GM21528 (cell line): Measurements from ENCODE around the gene HOXD11.

Source experiments
- ATAC-seq: cut with Tn5 transposase; IDR thresholded peaks from one replicate; pipeline ENCODE4 v1.9.1; 2021; ENCODE audit warnings: mild to moderate bottlenecking, moderate library complexity; ENCODE audit not compliant: unreplicated experiment, low FRiP score

The HOXD11 gene

GRCh38 chr2:176103742-176104315 is 3.3 kb upstream of the HOXD11 start:
- no peak for ATAC-seq

DNA sequence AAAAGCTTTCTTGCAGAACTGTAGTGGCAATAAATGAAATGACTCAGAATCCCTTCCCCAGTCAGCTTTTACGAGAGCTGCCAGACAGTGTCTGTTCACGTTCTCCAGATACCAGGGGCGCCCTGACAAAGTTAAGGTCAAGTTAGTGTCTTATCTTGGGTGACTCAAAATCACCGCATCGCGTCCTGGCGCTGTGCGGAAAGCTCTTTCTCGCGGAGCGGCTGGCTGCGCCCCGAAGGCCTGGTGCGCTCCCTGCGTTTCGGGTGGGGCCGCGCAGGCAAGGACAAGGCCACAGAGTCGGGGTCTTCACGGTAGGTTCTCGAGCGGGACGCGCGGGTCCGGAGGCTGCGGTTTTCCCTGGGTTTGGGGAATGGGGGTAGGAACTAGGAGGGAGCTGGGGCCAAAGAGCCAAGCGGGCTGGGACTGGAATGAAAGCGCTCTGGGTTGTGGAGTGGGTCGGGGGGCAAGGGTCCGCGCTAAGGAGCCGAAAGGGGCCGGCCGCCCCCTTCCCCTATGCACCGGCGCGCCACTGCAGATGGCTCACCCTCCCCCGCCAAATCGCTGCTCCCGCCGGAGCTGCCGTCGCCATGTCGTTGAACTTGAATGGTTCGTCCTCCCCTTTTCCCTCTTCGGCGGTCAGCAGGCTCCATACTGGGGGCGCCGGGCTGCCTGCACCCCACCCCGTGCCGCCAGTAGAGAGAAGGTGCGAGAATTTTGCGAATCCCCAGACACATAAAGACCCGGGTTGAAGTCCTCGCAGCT is 2.6 kb upstream of the HOXD11 start:
- ATAC-seq: no peak

DNA sequence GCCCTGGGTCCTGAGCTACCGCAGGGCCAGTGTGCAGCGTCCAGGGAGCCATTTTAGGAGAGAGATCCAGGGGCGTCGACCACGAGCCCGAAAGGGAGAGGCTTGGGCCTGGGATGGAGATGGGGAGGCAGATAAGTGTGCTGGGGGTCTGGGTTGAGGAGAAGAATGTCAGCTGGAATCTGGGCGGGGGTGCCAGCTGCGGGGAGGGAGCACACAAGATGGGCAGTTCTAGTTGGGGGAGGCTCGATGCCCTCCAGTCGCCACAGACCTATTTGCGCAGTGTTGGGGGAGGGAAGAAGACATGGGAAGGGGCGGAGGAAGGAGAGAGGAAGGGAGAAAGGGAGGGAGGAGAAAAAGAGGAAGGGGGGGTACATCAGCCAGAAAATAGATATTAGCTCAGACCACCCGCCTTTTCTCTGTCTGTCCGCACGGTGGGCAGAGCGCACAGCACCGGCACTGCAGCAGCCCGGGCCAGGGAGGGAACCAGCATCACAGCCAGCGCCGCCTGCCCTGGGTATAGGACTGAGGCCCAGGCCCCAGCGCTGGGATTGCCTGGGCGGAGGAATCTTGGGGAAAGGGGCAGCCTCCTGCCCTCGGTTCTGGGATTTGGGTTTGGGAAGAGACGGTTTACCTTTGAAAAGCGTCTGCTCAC is 1.9 kb upstream of the HOXD11 start:
- ATAC-seq: no peak

GRCh38 chr2:176105730-176106580 is 1.1 kb upstream of the HOXD11 start:
- ATAC-seq: no peak

DNA sequence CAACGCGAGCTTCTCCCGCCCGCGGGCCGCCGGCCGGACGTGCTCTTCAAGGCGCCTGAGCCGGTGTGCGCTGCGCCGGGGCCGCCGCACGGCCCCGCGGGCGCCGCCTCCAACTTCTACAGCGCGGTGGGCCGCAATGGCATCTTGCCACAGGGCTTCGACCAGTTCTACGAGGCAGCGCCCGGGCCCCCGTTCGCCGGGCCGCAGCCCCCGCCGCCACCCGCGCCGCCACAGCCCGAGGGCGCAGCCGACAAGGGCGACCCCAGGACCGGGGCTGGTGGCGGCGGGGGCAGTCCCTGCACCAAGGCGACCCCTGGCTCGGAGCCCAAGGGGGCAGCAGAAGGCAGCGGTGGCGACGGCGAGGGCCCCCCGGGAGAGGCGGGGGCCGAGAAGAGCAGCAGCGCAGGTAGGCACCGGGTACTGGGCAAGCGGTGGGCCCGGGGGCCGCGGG is 676 bp downstream of the HOXD11 start:
- ATAC-seq: no peak

- ATAC-seq: no peak
These were observed 2.3 kb downstream of the HOXD11 start for GRCh38 chr2:176109192-176109901.

DNA sequence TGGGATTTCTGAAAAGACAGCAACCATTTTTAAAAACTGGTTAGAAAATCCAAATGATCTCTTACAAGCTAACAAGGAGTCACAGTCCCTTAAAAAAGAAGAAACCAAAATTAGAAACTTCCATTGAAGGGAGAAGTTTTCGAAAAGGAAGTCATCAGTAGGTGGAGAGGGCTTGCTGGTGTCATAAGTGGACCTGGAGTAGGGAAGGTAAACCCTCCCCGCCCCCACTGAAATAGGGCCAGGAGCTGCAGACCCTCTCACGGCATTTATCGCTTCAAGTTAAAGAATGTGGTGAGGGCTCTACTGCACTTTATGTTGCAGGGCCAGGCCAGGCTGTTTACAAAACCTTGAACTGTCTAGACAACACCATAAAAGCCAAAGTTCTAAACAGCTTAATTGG is 2.9 kb downstream of the HOXD11 start:
- ATAC-seq: no peak

DNA sequence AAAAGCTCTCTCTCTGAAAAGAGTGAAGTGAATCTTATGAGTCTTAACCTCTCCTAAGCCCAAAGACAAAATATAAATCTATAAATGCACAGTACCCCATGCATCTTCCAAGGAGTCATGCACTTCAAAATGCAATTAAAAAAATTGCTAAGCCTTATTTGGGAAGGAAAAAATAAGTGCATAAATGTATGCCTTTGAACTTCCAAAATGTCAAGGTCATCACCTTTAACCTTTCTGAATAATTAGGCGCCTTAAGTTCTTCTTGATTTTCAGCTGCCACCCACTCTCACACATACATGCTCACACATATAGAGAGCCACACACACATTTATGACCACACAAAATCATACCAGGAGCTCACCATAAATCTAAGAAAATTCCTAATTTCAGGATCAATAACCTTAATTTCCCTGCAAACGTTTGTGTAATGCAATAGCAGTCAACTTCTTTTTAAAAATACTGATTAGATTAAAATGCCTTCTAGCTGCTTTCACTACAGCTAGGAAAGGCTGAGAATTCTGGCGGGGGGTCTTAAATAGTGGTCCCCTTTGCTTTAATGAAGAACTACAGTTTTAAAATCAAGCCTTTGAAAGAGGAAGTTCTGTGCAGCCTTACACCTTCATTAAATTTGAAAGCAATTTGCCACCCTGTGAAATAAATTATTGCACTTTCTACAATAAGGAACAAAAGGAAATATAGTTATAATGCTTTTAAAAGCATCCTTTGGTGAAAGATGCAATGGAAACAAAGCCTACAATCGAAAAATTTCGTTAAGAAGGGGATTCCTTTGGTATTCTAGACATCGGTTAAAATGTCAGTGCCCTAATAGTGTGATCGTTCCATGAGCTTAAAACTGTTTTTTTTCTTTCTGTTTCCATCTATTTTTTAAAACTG is 3.6 kb downstream of the HOXD11 start:
- no peak for ATAC-seq

GRCh38 chr2:176111309-176111663 is 4.2 kb downstream of the HOXD11 start:
- no peak for ATAC-seq

DNA sequence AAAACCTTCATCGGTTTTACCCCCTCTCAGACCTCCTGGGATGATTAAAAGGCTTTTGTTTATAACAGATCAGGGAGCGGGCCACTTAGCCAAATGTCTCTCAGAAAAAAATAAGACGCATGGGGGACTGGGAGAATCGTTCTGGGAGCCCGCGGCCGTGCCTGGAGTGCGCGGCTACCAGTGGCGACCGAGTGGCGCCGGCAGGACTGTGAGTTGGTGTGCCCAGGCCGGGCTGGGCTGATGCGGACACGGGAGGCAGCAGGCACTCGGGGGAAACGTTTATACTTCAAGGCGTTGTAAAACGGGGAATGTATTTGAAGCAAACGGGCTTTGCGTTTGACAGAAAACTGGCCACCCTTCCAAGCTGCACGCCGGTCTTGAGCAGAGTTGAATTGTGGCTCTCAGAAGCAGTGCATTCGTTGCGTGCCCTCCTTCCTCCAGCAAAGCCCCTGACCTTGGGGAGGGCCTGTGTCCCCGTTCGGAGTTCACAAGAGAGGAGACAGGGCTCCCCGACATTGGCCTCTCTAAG is 4.8 kb downstream of the HOXD11 start:
- no peak for ATAC-seq

DNA sequence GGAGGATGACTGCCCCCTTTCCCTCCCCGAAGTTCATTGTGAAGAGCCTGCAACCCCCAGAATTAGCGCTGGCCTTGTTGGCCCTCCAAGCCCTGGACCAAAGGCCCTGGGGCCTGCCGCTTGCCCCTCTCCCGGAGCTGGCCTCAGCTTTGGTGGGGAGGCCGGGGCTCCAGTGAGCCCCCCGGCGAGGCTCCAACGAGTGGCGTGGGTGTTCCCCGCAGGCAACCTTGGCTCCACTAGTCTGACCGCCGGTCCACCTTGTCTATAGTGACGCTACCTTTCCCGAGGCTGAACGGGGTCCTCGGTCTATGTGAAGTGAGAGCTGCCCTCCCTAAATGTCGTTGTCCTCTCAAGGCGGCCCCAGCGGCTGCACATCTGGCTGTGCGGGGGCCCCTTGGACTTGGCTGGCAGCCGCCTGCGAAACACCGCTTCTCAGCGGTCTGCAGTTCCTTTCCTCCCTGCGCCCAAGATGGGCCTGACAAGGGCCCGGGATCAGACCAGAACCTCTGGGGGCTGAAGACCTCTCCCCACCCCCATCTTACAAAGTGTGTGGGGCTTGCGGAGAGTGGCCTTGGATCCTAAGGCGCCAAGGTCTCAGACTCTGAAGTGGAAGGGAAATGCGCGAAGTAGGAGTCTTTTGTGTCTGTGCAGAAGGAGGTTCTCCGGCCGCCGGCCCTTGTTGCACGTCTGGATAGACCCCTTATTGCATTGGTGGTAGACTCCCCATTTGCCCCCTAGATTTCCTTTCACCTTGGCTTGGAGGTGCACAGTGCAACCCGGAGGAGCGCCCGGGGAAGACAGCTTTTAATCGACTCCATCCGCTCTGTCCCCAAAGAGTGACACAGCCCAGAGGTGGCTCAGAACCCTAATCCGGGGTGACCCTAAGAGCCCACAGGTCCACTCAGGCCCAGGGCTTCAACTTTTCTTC is 5.6 kb downstream of the HOXD11 start:
- ATAC-seq: no peak

- ATAC-seq: no peak
These were observed 7.2 kb downstream of the HOXD11 start for GRCh38 chr2:176114120-176114929.

DNA sequence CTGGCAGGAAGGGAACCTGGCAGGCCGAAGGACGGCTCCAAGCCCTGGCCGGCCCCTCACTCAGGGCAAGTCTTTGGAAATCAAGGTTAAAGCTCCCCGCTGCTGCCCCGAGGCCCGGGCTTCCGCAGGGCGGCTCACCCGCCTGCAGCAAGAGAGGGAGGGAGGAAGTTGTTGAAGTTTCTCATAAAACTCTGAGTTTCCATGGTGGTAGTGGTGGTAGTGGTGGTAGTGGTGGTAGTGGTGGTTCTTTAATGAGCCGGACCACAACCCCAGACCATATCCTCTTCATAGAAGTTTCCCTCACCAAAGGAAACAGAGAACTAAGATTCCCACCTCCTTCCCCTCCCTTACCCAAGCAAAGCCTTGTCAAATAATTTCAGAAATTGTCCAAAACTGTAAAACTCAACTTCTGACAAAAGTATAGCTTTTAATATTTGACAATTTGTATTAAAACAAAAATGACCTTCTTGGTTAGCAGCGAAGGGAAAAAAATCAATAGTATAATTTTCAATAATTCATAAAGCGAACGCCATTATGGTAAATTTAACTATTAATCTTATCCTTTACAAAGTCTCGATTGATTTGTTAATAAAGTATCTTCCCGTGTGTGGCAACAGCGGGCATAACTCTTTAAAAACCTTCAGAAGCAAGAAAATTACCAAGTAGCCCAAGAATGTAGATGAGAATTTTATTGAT is 8.0 kb downstream of the HOXD11 start:
- no peak for ATAC-seq

- ATAC-seq: no peak
These were observed 9.1 kb downstream of the HOXD11 start, which contains the start of gene HOXD10 for GRCh38 chr2:176115883-176116813. Gene HOXD10, plus strand, starts transcription at chr2:176116778. Its CDS starts 56 bp downstream, at chr2:176116834.

DNA sequence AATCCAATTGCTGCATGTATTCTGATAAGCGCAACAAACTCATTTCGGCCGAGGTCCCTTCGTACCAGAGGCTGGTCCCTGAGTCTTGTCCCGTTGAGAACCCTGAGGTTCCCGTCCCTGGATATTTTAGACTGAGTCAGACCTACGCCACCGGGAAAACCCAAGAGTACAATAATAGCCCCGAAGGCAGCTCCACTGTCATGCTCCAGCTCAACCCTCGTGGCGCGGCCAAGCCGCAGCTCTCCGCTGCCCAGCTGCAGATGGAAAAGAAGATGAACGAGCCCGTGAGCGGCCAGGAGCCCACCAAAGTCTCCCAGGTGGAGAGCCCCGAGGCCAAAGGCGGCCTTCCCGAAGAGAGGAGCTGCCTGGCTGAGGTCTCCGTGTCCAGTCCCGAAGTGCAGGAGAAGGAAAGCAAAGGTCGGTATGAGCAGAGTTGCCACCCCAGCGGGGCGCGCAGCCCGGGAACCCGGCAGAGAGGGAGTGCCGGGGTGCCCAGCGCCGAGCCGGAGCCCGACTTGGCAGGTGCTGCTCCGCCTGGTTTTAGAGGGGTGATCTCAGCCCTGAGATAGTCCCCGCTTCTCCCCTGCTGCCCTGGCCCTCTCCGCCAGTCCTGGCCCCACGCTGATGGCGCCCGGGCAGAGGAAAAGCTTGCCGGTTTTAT is 10.2 kb downstream of the HOXD11 start:
- no peak for ATAC-seq
